ENCODE measurements around the gene ARHGAP11B.
"Not testable (repeated sequence)": the region's sequence is repeated elsewhere in the genome, so short reads cannot be mapped to it uniquely, and the experiment has no call there.

The ARHGAP11B gene

GRCh38 chr15:30625436-30626193 lies at the start of gene ARHGAP11B:
Gene ARHGAP11B (plus strand): TSS chr15:30626128.
- not testable (repeated sequence) for DNase-seq

GRCh38 chr15:30579394-30579970 lies 46.4 kb upstream of the ARHGAP11B start:
- DNase-seq = not testable (repeated sequence)

- DNase-seq = not testable (repeated sequence)
Measured at GRCh38 chr15:30580716-30581115, 45.2 kb upstream of the ARHGAP11B start.

GRCh38 chr15:30598953-30599352 lies 27.0 kb upstream of the ARHGAP11B start:
- DNase-seq = not testable (repeated sequence)

DNA sequence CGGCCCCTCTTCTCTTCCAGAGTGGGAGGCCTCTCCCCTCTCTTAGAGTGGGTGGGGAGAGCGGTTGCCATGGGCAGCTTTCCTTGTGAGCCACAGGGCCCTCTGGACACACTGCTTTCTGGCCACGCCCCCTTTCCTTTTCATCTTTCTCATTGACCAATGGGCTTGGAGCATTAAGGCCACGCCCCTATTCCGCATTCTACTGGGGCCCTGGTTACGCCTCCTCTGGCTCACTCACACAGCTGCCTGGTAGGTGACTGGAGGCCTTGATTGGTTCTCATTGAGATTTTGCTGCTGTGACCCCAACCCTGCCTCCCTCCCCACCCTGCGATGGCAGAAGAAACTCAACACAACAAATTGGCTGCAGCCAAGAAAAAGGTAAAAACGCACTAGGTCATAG lies 22.1 kb upstream of the ARHGAP11B start, which contains the start of gene GOLGA8H:
TSS of gene GOLGA8H (plus strand) at position 233 of the 400 bp plus-strand sequence. CDS start at position 331, 98 bp downstream.
- DNase-seq = not testable (repeated sequence)

- not testable (repeated sequence) for DNase-seq
Measured at GRCh38 chr15:30612271-30612670, 13.7 kb upstream of the ARHGAP11B start.

DNA sequence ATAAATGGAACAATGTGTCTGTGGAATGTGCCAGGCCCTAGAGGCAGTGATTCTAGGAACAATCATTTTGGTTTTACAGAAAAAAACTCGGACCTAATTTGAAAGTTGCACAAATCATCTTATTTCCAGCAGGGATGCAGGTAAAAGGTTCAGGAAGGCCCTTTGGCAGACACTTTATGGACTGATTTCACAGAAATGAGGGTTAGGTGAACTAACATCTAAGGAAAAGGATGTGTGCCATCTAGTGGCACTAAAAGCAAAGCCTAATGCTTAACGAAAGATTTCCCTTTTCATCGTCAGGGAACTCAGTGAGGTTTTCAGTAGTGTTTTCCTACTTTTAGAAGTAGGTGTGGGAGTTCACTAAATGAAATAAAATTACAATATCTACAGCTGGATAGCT lies 4.6 kb upstream of the ARHGAP11B start:
- not testable (repeated sequence) for DNase-seq

DNA sequence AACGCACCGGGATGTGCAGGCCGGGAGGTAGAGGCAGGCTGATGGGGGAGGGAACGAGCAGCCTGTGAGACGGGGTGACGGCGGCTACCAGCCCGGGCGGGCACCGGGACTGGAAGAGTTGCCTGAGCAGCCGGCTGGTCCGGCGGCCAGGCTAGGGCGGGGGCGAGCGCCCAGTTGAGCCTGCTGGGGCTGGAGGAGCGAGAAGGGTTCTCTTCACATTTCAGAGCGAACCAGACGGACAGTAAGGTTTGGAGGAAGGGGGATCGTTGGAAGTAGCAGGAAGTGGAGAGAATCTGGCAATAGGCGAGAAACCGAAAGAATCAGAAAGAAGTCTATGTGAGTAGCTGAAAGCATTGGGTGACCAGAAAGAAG lies 252 bp downstream of the ARHGAP11B start:
- not testable (repeated sequence) for DNase-seq

DNA sequence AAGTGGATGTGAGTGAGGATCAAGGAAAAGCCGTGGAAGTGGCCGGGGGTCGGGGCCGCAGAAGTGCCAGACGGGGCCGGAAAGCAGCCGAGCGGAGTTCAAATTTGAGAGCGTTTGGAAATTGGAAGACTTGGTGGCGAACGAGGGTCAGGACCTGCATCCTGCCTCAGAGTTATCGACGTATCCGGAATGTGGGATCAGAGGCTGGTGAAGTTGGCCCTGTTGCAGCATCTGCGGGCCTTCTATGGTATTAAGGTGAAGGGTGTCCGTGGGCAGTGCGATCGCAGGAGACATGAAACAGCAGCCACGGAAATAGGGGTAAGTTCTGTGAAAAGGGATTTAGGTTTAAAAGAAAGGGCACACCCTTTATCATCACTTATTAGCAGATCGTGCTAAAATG lies 704 bp downstream of the ARHGAP11B start:
- not testable (repeated sequence) for DNase-seq

- DNase-seq = no peak
Measured at GRCh38 chr15:30650012-30650929, 24.3 kb downstream of the ARHGAP11B start.

DNA sequence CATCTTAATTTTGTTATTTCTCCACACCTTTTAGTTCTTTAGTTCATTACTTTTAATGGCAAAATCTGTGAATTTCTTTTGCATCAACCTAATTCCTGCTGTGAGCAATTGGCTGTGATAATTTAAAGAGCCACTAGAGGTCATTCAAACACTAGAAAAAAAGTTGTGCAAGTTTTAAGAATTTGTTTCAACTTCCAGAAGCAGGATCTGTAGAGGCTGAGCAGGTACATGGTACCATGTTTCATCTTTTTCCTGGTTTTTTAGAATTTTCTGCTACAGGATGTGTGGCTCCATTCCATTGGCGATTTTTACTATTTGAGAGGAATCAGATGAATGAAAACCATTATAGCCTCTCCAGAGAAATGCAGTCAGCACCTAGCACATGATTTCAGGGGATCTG lies 35.2 kb downstream of the ARHGAP11B start:
- not testable (repeated sequence) for DNase-seq

GRCh38 chr15:30669621-30670020 lies 43.7 kb downstream of the ARHGAP11B start:
- DNase-seq = not testable (repeated sequence)

GRCh38 chr15:30670056-30670455 lies 44.1 kb downstream of the ARHGAP11B start:
- DNase-seq = no peak

GRCh38 chr15:30671309-30671708 lies 45.4 kb downstream of the ARHGAP11B start:
- no peak for DNase-seq

DNA sequence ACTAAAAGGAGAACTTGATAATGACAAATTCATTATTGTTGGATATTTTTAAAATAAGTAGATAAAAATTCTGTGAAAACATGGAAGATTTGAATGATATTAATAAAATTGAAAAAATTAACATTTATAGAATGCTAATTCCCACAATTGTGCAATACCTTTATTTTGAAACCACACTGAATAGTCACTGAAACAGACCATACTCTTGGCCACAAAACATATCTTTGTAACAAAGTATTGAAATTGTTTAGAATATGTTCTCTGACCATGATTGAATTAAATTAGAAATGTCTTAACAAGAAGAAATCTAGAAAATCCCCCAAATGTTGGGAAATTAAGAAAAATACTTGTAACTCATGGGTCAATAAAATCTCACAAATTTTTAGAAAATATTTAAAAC lies 49.2 kb downstream of the ARHGAP11B start:
- DNase-seq = no peak

- DNase-seq = not testable (repeated sequence)
Measured at GRCh38 chr15:30675891-30676290, 50.0 kb downstream of the ARHGAP11B start.

- DNase-seq = not testable (repeated sequence)
Measured at GRCh38 chr15:30680997-30681396, 55.1 kb downstream of the ARHGAP11B start.

DNA sequence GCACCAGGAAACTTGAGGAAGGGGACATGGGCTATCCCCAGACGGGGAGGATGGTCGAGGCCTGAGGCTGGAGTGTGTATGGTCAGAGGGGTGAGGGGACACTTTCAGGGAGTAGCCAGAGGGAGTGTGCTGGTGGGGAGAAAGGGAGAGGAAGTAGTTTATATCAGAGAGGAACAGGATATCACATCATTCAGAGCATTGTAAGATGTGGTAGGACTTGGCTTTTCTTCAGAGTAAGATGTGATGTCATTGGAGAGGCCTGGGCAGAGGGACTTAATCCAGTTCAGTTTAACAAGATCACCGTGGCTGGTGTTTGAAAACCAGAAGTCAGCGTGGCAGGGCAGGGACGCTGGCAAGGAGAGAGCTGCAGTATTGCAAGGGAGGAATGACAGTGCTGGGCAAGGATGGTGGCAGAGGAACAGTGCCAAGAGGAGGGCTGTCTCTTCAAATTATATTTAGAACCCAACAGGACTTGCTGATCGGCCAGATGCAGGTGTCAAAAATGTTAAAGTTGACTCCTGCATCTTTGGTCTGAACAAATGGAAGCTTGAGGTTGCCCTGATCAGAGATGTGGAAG lies 59.9 kb downstream of the ARHGAP11B start:
- DNase-seq = not testable (repeated sequence)

- not testable (repeated sequence) for DNase-seq
Measured at GRCh38 chr15:30686651-30687050, 60.7 kb downstream of the ARHGAP11B start.

Measured in NCI-H1105 (cell line).